Pons (tissue), 1 donor: Measurements from ENCODE around the gene HIGD2A.
"Not testable (repeated sequence)": the region's sequence is repeated elsewhere in the genome, so short reads cannot be mapped to it uniquely, and the experiment has no call there.

Experiments
- DNase-seq: peaks from one replicate; pipeline ENCODE4 v3.0.0-alpha.2; 2016; ENCODE audit warnings: low spot score

Gene HIGD2A

GRCh38 chr5:176394881-176395675 lies 6.5 kb downstream of the HIGD2A start:
- DNase-seq: no peak

- no peak for DNase-seq
Measured at GRCh38 chr5:176396330-176396729, 7.8 kb downstream of the HIGD2A start.

GRCh38 chr5:176397736-176398420 lies 9.3 kb downstream of the HIGD2A start:
- no peak for DNase-seq

DNA sequence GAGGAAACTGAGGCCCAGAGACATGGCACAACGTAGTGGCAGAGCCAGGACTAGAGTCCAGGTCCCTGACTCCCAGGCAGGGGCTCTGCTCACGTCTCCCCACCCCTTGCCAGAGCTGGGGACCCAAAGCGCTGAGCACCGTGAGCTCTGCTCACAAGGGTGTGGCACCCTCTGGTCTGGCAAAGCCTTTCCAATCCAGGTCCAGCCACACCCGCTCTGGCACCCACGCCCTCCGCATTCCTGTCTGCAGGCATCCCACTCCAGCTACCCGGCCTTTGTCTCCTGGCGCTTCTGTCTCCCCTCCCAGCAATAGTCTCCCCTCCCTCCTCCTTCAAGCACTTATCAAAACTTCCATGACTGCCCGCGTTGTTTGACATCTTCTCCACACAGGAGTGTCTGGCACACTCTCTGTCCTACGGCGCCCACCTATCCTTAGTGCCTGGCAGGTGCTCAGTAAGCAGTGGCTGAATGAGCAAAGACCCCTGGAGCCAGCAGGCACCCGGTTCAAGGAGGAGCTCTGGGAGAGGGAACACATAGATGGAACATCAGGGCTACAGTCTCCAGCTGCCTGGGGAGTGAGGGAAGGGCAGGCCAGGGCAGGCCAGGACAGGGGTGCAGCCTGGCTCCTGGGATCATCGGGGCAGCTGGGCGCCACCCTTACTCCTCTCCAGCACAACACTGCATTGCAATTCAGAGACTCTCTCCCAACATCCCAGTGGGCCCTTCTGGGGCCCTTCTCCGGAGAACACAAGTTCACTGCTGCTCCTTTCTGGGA lies 12.0 kb downstream of the HIGD2A start:
- DNase-seq: no peak

DNA sequence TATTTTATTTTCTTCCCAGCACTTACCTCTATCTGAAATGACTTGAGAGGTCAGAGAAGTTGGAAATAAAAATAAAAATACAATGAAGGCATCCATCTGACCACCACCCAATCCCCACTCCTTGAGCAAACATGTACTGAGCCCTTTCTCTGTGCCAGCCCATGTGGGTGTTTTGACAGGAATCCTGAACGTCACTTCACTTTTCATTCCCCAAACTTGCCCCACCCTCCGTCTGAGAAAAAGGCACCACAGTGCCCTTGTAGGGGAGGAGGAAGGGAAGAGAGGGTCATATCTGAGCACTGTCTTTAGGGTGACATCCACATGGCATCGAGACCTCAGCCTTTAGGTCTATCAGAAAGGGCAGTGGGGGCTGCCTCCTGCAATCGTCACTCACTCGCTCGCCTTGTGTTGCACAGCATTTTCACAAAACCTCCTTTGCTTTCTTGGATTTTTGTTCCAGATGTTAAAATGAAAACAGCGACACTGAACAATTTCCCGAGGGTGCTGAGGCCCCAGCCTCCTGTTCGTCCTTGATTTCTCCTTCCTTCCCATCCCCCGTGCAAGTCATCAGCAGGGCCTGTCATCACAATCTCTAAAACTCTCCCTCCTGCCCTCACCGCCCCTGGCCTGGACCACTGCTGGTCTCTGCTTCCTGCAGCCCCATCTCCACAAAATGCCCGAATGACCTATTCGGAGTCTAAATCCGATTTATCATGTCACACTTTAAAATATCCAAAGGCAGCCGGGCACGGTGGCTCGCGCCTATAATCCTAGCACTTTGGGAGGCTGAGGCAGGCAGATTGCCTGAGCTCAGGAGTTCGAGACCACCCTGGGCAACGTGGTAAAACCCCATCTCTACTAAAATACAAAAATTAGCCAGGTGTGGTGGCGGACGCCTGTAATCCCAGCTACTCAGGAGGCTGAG lies 13.0 kb downstream of the HIGD2A start:
- DNase-seq: no peak

DNA sequence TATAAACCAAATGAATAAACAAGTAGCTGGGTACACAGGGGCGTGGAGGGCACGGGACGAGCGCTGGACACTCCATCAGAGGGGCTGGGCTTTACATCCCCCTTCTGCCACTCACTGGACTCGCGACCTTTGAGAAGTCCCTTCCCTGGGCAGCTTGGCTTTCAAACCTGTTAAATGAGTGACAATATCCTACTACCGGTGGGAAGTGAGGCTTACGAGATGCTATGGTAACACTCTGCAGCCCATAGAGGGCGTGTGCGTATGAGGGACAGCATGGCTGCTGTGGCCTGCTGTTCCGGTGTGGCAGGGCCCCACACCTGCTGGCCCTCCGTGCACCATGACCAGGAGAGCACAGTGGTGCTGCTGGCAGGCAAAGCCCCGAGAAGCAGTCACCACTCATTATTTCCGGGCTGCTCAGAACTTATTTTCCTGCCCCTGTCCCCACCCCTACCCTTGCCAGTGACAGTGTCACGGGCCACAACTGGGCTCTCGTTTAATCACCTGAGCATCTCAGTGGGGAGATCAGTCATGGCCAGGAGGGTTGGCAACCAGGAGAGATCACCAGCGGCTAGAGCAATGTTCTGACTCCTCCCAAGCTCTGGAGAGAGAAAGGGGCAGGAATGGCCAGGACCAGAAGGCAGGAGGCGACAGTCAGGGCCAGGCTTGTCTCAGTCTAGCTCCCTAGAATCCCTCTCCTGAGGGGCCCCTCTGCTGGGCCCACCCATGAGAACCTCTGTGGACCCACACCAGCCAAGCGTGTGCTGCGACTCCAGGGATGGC lies 17.3 kb downstream of the HIGD2A start:
- no peak for DNase-seq

DNA sequence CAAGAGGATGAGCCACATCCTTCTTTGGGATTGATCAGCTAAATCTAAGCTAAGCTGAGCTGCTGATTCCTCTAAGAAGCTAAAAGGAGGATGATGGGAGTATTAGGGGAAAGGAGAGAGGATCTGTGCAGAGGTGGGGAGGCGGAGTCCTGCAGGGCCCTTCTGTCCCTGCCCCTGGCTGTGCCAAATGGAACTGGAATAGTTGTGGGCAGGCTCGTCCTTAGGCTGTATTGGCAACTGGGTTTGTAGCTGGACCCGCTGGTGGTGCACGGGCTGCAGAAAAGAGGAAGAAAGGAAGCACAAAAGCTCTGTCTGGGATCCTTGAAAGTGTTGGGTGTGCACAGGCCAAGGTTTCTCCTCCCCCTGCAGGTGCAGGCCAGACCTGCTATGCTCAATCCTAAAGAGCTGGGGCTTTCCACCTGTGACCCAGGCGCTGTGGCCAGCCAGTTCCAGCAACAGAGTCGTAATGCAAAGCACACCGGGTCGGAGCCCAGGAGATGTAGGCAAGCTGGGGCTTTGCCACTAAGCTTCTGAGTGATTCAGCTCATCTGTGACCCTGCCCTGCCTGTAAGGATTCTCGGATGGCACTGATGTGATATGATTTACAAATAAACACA lies 18.0 kb downstream of the HIGD2A start:
- no peak for DNase-seq

GRCh38 chr5:176407456-176408251 lies 19.1 kb downstream of the HIGD2A start:
- no peak for DNase-seq

DNA sequence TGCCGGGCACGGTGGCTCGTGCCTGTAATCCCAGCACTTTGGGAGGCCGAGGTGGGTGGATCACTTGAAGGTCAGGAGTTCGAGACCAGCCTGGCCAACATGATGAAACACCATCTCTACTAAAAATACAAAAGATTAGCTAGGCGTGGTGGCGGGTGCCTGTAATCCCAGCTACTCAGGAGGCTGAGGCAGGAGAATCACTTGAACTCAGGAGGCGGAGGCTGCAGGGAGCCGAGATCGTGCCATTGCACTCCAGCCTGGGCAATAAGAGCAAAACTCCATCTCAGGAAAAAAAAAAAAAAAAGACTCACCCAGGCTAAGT lies 19.7 kb downstream of the HIGD2A start:
- DNase-seq: not testable (repeated sequence)

DNA sequence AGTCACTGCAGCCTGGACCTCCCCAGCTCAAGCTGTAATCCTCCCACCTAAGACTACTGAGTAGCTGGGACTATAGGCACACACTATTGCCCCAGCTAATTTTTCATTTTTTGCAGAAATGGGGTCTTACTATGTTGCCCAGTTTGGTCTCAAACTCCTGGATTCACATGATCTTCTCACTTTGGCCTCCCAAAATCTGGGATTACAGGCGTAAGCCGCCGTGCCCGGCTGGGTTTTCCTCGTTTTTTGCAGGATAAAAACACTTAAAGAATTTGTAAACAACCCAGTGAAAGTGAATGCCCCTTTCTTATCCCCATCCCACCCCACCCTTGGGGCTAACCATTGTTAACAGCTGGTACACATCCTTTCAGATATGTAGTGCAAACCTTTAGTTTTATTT lies 20.0 kb downstream of the HIGD2A start:
- no peak for DNase-seq

DNA sequence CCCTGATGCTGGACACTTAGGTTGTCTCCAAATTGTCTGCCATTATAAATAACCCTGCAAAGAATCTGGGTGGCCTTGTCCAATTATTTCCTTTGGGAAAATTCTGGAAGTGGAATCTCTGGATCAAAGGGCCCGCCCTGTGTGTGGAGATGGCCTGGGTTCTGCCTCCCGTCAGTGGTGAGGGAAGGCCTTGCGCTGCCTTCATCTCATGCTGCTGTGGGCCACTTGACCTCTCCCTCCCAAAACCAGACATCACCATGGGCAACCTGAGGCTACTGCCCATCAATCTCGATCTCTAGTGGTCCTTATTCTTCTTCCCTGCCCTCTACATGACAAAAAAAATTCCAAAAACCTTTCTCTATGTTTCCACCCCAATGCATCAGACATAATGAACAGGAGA lies 21.2 kb downstream of the HIGD2A start:
- no peak for DNase-seq

DNA sequence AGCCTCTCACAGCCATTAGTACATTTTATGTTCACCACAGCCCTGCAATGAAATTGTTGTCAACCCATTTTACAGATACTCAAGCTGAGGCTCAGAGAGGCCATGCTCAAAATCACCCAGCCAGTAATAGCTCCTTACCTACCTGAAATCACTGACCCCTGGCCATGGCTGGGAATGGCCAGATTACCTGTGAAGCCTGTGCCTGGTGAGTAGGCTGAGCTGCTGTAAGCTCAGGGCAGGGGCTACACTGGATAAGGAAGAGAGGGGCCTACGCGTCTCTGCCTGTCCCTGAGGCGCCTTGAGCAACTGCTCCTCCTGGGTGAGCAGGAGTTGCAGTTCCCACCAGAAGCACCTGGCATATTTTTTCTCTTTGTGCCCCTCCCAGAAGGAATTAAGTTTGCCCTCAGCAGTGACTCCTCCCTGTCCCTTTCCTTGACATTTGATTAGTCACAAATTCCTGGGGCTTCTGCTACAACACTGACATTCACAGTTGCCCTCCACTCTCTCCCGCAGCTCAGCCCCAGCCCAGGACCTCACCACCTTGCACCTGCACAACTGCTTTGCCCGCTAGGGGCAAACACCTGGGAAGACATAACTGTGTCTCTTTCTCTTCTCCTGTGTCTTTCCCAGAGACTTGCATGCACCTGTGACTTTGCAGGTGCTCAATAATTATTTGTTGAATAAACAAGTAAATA lies 22.1 kb downstream of the HIGD2A start:
- no peak for DNase-seq

DNA sequence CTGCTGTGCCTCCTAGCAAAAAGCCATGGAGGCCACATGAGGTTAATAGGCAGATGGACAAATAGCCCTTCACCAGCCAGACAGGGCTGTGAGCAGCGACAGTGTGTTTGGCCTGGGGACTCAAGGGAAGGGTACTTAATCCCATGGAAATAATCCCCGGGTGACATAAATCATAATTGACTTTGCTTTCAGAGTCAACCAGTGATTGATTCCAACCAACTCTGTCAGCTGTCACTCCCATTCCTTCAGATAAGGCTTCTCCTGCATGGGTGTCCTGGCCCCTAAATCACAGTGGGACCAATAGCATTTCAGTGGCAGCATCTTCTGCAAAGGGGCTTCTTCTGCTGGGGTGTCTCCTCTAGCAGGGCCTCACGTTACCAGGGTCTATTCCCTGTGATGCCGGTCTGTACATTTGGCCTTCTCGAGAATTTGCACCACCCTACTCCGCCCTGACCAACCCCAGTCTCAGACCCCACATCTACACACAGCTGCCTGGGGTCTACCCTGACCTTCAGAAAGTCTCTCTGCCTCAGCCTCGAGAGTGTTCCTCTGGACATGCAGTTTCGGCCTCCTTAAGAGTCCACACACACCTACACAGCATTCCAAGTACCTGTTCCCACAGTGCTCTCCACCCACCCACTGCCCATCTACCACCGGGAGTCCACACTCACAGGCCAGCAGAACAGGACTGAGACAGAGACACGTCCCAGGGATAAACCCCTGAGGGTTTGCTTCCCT lies 24.1 kb downstream of the HIGD2A start:
- no peak for DNase-seq

GRCh38 chr5:176413255-176413565 lies 24.7 kb downstream of the HIGD2A start:
- DNase-seq: no peak

GRCh38 chr5:176413709-176414191 lies 25.2 kb downstream of the HIGD2A start:
- DNase-seq: no peak

- DNase-seq: no peak
Measured at GRCh38 chr5:176414704-176415103, 26.2 kb downstream of the HIGD2A start.

DNA sequence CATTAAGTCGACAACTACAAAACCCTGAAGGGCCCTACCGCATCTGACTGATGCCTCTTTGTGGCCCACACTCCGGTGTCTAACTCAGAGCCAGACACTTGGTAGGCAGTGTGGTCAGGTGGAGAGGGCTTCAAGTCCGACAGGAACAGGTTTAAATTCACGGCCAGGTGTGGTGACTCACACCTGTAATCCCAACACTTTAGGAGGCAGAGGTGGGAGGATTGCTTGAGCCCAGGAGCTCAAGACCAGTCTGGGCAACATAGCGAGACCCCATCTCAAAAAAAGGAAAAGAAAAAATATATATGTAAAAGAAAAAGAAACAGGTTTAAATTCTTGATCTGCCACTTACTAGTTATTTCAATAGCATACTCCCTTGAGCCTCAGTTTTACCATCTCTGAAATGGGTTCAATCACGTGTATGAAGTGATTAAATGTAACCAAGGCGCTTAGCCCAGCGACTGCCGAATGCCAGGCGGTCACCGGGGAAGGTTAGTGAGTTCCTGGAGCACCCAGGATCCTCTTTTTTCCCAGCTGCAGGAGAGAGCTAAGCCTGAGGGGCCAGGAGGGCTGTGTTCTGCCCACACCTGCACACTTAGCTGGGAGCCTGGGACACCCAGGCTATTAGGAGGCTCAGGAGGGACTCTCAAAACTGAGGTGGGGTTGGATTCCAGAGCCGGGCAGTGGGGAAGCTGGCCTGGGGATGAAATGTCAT lies 26.8 kb downstream of the HIGD2A start:
- DNase-seq: no peak
